Measurements from ENCODE around the gene NRBF2.

- TF ChIP-seq POLR2A (IDR thresholded peaks at IDR 0.05) (no peak), CTCF (IDR thresholded peaks at IDR 0.05) (no peak), POLR2AphosphoS5 (IDR thresholded peaks at IDR 0.05) (no peak), EP300 (IDR thresholded peaks at IDR 0.05) (no peak)
These were observed 17.6 kb downstream of the NRBF2 start for GRCh38 chr10:63150745-63151144.

Measured in upper lobe of left lung (tissue), 4 donors.